ENCODE results near the gene COL20A1.

The COL20A1 gene

GRCh38 chr20:63307538-63308217 is 14.7 kb downstream of the COL20A1 start:
- no peak overlapping the region for H3K4me3 ChIP-seq (ENCODE audit: low read depth, low read length)
- no peak for TF ChIP-seq CTCF (IDR thresholded peaks at IDR 0.05; ENCODE audit: low read depth, low read length, missing control alignments)
- DNase-seq (ENCODE audit: low read depth), result no peak

- no peak for TF ChIP-seq CTCF (IDR thresholded peaks at IDR 0.05; ENCODE audit: low read depth, low read length, missing control alignments)
- DNase-seq (ENCODE audit: low read depth), result no peak
- no peak overlapping the region for H3K4me3 ChIP-seq (ENCODE audit: low read depth, low read length)
Measured at GRCh38 chr20:63308218-63308911, 15.4 kb downstream of the COL20A1 start.

GRCh38 chr20:63309261-63310071 is 16.5 kb downstream of the COL20A1 start:
- no peak overlapping the region for H3K4me3 ChIP-seq (ENCODE audit: low read depth, low read length)
- TF ChIP-seq CTCF (IDR thresholded peaks at IDR 0.05; ENCODE audit: low read depth, low read length, missing control alignments), result peak; percentile 72
- DNase-seq (ENCODE audit: low read depth), result no peak

GRCh38 chr20:63310265-63310991 is 17.4 kb downstream of the COL20A1 start:
- no peak for DNase-seq (ENCODE audit: low read depth)
- H3K4me3 ChIP-seq (ENCODE audit: low read depth, low read length), result no peak overlapping the region
- TF ChIP-seq CTCF (IDR thresholded peaks at IDR 0.05; ENCODE audit: low read depth, low read length, missing control alignments), result no peak

- TF ChIP-seq CTCF (IDR thresholded peaks at IDR 0.05; ENCODE audit: low read depth, low read length, missing control alignments), result no peak
- no peak for DNase-seq (ENCODE audit: low read depth)
- no peak overlapping the region for H3K4me3 ChIP-seq (ENCODE audit: low read depth, low read length)
Measured at GRCh38 chr20:63311186-63311832, 18.3 kb downstream of the COL20A1 start.

GRCh38 chr20:63311833-63312243 is 18.9 kb downstream of the COL20A1 start:
- no peak for TF ChIP-seq CTCF (IDR thresholded peaks at IDR 0.05; ENCODE audit: low read depth, low read length, missing control alignments)
- no peak for DNase-seq (ENCODE audit: low read depth)
- H3K4me3 ChIP-seq (ENCODE audit: low read depth, low read length), result no peak overlapping the region
